22Rv1 (cell line): Measurements from ENCODE around the gene MCAT.
"Not testable (repeated sequence)": the region's sequence is repeated elsewhere in the genome, so short reads cannot be mapped to it uniquely, and the experiment has no call there.

Experiments
- H3K27ac ChIP-seq: fragments of 450-650 bp; 2 replicates; pipeline ENCODE4 v1.5.1; 2017
- ZFX ChIP-seq: fragments of 450-650 bp; IDR thresholded peaks from 2 replicates; pipeline ENCODE4 v1.6.1; 2017; ENCODE audit warnings: antibody characterized with exemption, borderline replicate concordance
- TF ChIP-seq, protein P1 (sequence below): fragments of 450-650 bp; IDR thresholded peaks from 2 replicates; pipeline ENCODE4 v1.5.1; 2017; ENCODE audit warnings: mild to moderate bottlenecking

The MCAT gene

DNA sequence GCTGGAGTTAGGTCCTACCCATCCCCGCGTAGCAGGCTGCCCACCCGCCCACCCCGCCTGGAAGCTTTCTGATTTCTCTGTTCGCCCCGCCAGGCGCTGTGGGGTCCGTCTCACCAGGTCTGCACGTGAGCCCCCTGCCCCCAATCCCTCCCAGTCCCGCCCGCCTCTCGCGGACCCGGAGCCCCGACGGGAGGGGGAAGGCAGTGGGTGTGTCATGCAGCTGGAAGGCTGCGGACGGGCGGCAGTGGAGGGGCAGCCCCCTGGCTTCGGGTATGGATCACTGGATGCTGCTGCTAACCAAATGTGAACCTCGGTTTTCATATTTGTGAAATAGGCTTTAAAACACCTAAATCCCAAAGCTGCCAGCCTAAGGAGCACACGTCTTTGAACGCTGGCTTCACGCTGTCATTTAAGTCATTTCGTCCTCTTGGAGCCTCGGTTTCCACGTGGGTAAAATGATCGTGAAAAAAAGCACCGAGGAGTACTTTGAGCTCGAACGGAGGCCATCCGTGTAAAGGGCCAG is 33.2 kb downstream of the MCAT start:
- no peak for TF ChIP-seq ZFX
- TF ChIP-seq, protein P1, sequence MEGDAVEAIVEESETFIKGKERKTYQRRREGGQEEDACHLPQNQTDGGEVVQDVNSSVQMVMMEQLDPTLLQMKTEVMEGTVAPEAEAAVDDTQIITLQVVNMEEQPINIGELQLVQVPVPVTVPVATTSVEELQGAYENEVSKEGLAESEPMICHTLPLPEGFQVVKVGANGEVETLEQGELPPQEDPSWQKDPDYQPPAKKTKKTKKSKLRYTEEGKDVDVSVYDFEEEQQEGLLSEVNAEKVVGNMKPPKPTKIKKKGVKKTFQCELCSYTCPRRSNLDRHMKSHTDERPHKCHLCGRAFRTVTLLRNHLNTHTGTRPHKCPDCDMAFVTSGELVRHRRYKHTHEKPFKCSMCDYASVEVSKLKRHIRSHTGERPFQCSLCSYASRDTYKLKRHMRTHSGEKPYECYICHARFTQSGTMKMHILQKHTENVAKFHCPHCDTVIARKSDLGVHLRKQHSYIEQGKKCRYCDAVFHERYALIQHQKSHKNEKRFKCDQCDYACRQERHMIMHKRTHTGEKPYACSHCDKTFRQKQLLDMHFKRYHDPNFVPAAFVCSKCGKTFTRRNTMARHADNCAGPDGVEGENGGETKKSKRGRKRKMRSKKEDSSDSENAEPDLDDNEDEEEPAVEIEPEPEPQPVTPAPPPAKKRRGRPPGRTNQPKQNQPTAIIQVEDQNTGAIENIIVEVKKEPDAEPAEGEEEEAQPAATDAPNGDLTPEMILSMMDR, result no peak
- no peak overlapping the region for H3K27ac ChIP-seq

DNA sequence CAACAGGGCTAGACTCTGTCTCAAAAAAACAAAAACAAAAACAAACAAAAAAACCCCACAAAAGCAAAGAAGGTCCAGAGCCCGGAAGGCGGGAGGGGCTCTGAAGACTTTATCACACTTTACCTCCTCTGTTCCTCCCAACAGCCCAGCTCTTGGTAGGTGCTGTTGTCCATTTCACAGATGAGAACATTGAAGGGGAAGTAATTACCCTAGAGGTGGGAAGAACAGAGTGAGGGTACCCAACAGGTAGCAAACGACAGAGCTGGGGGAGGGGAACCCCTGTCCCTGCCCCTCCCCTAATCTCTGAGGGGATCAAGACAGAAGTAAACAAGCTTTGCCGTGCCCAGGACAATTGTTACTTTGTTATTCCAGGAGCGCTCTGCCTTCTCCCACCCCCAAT is 33.7 kb downstream of the MCAT start:
- no peak overlapping the region for H3K27ac ChIP-seq
- TF ChIP-seq, protein P1, result no peak
- TF ChIP-seq ZFX, result no peak

DNA sequence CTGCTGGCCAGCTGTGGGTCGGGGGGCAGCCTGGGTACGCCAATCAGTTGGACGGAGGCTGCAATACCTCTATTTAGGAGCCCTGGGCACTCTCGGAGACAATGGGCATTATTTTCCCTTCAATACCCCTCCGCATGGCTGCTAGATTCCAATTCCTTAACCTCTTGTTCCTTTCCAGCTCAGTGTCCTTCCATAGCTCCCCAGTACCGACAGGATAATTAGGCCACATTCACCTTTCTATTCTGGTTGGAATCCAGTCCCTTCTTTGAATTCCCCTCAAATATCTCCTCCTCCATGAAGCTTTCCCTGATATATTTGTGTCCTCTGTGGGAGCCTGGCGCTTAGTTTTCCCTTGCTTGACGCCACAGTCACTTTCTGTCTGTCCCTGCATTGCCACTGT is 36.9 kb downstream of the MCAT start:
- no peak overlapping the region for H3K27ac ChIP-seq
- TF ChIP-seq, protein P1, result no peak
- no peak for TF ChIP-seq ZFX

DNA sequence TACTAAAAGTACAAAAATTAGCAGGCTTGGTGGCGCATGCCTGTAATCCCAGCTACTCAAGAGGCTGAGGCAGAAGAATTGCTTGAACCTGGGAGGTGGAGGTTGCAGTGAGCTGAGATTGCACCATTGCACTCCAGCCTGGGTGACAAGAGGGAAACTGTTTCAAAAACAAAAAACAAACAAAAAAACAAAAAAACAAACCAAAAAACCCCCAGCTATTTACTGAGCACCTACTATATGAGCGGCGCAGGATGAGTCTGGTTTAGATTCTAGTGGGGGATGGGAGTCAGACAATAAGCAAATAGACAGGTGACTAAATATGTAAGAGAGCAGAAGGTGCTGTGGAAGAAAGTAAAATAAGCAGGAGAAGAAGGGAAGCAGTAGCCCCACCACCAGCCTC is 38.2 kb downstream of the MCAT start:
- not testable (repeated sequence) for H3K27ac ChIP-seq

DNA sequence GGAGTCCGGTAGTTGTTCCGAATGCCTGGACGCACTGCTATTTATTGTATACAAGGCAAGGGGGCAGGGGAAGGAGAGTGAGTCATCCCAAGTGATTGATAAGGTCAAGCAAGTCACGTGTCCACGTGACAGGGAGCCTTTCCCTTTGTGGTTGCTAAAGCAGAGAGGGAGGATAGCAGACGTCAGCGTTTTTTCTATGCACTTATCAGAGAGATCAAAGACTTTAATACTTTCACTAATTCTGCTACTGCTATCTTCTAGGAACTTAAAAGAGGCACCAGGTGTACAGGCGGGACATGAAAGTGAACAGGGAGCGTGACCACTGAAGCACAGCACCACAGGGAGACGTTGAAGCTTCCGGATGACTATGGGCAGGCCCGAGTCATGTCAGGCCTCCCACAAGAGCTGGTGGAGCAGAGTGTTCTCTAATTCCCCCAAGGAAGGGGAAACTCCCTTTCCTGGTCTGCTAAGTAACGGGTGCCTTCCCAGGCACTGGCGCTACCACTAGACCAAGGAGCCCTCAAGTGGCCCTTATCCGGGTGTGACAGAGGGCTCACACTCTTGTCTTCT is 39.1 kb downstream of the MCAT start:
- not testable (repeated sequence) for H3K27ac ChIP-seq

DNA sequence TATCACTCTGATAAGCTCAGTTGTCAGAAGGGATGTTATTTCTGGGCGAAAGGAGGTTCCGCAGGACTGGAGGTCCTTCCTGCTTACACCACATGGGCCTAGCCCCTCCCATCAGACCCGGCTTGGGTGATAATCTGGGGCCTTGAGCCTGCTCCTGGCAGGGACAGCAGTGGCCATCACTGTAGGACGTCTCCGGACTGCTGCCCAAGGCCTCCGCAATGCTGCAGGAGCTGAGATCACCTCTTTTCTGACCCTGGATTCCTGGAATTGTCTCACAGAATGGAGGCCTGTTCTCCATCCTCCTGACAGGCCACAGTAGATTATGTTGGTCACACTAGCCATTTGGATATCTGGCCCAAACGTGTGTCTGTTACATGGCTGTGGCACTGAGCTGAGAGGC is 41.9 kb downstream of the MCAT start:
- no peak overlapping the region for H3K27ac ChIP-seq
- TF ChIP-seq ZFX, result no peak
- TF ChIP-seq, protein P1, result no peak

DNA sequence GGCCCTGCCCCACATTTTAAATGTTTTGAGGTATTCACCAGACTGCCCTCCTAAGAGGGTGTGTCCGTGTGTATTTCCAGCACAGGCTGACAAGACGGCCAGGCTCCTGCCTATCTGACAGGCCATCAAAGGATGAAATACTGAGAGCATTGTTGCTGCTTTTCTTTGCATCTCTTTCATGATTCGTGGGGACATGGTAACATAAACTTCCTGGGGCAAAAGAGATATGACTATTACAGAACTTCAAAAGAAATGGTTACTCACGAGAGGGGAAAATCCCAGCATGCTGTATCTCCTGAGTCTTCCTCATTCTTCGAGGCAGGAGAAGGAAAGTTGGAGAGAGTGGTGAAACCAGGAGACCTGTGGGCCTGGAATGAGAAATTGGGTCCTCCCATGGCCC is 43.0 kb downstream of the MCAT start:
- no peak overlapping the region for H3K27ac ChIP-seq
- no peak for TF ChIP-seq ZFX
- TF ChIP-seq, protein P1, result no peak

DNA sequence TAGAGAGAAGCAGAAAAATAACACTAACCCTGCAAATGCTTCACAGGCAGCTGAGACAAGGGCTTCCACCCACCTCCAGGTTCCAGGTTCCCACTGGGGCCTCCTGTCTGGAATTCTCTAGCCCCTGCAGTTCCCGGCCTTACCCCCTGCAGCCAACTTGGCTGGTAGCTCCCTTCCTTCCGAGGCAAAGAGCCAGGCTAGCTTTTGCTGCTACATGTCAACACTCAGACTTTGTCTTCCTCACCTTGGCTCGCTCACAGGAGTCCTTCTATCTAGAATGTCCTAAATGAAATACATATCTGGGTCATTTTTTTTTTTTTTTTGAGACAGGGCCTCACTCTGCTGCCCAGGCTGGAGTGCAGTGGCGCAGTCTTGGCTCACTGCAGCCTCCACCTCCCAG is 44.1 kb downstream of the MCAT start:
- TF ChIP-seq, protein P1, result no peak
- no peak overlapping the region for H3K27ac ChIP-seq
